PC-3 (cell line): Measurements from ENCODE around the gene EPS8L2.

Source experiments
- EZH2 ChIP-seq: fragments of 300-600 bp; sonication (generic); IDR thresholded peaks from one replicate; pipeline ENCODE4 v1.6.1; 2017; ENCODE audit warnings: antibody characterized with exemption, mild to moderate bottlenecking, low read length; ENCODE audit not compliant: unreplicated experiment
- EZH2phosphoT487 ChIP-seq: fragments of 300-600 bp; sonication (generic); IDR thresholded peaks from 2 replicates; pipeline ENCODE4 v1.6.1; 2018; ENCODE audit warnings: mild to moderate bottlenecking, antibody characterized with exemption, low read length, borderline replicate concordance
- TF ChIP-seq, protein P1 (sequence below): fragments of 300-600 bp; sonication (generic); conservative IDR thresholded peaks from 2 replicates; pipeline ENCODE4 v1.5.1; 2017; ENCODE audit warnings: antibody characterized with exemption, low read depth, mild to moderate bottlenecking, low read length

DNA sequence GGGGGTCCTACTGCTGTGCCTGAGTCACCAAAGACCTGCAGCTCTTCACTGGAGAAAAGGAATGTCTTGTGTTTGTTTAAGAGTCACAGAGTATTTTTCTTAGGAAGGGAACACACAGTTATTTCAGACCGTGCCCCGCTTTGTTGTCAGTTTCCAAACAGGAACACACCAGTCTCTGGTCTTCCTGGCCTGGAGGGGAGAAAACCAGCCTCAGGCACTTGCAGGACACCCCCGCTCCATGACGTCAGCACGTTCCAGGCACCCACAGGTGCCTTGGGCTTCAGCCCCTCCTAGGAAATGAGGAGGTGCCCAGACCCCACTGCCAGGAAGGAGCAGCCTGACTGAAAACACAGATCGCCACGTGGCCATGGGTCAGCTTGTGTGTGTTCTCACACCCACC is 16.4 kb upstream of the EPS8L2 start:
- TF ChIP-seq, protein P1, sequence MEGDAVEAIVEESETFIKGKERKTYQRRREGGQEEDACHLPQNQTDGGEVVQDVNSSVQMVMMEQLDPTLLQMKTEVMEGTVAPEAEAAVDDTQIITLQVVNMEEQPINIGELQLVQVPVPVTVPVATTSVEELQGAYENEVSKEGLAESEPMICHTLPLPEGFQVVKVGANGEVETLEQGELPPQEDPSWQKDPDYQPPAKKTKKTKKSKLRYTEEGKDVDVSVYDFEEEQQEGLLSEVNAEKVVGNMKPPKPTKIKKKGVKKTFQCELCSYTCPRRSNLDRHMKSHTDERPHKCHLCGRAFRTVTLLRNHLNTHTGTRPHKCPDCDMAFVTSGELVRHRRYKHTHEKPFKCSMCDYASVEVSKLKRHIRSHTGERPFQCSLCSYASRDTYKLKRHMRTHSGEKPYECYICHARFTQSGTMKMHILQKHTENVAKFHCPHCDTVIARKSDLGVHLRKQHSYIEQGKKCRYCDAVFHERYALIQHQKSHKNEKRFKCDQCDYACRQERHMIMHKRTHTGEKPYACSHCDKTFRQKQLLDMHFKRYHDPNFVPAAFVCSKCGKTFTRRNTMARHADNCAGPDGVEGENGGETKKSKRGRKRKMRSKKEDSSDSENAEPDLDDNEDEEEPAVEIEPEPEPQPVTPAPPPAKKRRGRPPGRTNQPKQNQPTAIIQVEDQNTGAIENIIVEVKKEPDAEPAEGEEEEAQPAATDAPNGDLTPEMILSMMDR: no peak
- no peak for TF ChIP-seq EZH2
- no peak for TF ChIP-seq EZH2phosphoT487
